GM12891 (cell line): ENCODE measurements around the gene UNK.
A peak's percentile ranks its signal among the peaks of the same experiment; 100 is the strongest.

Experiments
- DNase-seq: peaks from one replicate; pipeline ENCODE4 v3.0.0; 2011; ENCODE audit warnings: low spot score; ENCODE audit not compliant: insufficient read length
- FAIRE-seq: peaks from 2 replicates; lab custom pipeline; 2011; peaks lifted over from hg19 to GRCh38; lab: Jason Lieb, UNC
- PAX5 ChIP-seq: IDR thresholded peaks from 2 replicates; pipeline ENCODE4 v1.6.1; 2011; ENCODE audit warnings: low read length, moderate library complexity, mild to moderate bottlenecking; ENCODE audit not compliant: insufficient read depth, severe bottlenecking
- POLR2A ChIP-seq: IDR thresholded peaks from 2 replicates; pipeline ENCODE4 v1.6.1; 2011; ENCODE audit warnings: low read depth, low read length, control low read depth
- POLR2AphosphoS5 ChIP-seq: IDR thresholded peaks from 2 replicates; pipeline ENCODE4 v1.6.1; 2011; ENCODE audit warnings: low read depth, low read length, control low read depth
- POU2F2 ChIP-seq: IDR thresholded peaks from 2 replicates; pipeline ENCODE4 v1.6.1; 2011; ENCODE audit warnings: low read depth, mild to moderate bottlenecking, control low read depth, low read length, moderate library complexity
- SPI1 ChIP-seq: IDR thresholded peaks from 2 replicates; pipeline ENCODE4 v1.6.1; 2011; ENCODE audit warnings: low read depth, low read length, control low read depth
- TAF1 ChIP-seq: IDR thresholded peaks from 2 replicates; pipeline ENCODE4 v1.6.1; 2011; ENCODE audit warnings: low read depth, low read length, control low read depth

The UNK gene

DNA sequence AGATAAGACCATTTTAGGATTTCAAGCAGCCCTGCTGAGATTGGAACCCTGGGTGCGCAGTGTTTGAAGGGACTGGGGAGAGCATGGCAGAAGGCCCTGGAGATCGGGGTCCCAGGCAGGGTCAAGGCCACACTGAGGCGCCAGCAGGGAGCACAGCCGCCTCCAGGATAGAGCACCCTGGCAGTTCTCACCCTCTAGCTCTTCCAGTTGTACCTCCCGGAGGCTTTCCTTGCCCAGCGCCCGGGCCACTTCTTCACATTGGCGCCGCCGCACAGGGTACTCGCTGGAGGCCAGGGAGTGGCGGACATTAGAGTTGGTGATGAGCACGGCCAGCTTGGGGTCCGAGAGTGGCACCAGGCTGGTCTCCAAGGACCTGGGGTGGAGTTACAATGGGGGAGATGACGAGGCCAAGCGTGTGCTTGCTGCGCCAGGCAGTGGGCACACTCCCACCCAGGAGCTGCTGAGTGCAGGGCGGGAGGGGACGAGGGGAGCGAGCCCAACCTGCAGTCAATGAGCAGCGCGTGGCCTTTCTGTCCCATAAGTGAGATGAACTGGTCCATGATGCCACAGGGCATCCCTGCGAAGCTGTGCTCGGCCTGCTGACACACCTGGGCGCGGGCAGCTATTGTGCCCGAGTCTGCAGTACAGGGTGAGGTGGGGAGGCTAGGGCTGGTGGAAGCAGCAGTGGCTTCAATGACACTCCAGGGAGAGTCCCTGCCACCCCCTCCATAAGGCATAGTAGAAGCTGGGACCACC lies 21.9 kb upstream of the UNK start:
- TF ChIP-seq POLR2AphosphoS5 (no peak), SPI1 (no peak), POLR2A (no peak), POU2F2 (no peak), TAF1 (no peak), PAX5 (no peak)
- DNase-seq (no peak), FAIRE-seq (no peak)

DNA sequence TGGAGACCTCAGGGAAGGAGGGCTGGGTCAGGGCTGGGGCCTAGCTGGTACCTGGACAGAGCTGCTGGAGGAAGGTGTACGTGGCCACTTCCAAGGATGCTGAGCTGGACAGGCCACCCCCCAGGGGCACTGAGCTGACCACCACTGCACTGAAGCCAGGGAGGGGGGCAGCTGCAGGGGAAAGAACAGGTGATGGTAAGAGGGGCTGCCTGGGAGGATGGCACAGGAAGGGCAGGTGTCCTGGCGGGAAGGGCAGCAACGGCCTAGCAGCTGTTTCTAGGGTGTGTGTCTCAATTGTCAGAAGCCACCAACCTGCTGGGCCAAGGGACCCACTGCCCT lies 21.4 kb upstream of the UNK start:
- FAIRE-seq (no peak), DNase-seq (no peak)
- TF ChIP-seq SPI1: no peak
- no peak for TF ChIP-seq PAX5
- TF ChIP-seq TAF1: no peak
- no peak for TF ChIP-seq POLR2AphosphoS5
- TF ChIP-seq POLR2A: no peak
- no peak for TF ChIP-seq POU2F2

DNA sequence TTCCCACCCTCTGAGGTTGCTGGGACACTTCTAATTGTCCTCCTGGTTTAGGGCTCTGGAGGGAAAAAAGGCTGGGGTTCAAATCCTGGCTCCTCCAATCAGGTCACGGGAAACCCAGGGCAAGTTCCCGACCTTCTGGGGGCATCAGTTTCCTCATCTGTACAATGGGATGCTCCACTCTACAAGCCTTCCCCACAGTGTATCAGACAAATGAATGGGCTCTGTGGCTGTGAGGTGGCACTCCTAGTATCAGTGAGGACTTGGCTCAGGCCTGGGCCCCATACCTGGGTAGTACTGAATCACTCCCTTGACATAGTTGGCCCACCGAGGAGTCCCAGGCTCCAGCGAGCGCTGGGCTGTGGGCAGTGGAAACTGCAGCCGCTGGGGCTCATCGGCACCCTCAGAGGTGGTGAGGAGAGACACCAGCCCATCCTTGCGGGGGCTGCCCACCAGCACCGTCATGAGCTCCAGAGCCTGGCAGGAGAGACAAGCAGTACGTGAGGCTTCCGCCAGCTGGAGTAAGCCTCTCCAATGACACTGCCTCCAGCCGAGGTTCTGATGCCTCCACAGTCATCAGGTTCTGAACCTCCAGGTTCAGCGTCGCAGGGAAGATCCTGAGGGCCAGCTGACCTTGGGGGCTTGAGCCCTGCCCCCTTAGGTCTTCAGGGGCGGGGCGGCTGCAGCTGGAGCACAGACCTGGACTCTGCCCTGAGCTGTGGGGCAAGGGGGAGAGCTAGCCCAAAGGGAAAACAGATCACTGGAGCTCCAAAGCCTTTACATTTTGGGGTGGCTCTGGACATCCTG lies 20.8 kb upstream of the UNK start:
- FAIRE-seq: no peak
- TF ChIP-seq PAX5 (no peak), POU2F2 (no peak), SPI1 (no peak), POLR2A (no peak), TAF1 (no peak), POLR2AphosphoS5 (no peak)
- peak; percentile 32 for DNase-seq

DNA sequence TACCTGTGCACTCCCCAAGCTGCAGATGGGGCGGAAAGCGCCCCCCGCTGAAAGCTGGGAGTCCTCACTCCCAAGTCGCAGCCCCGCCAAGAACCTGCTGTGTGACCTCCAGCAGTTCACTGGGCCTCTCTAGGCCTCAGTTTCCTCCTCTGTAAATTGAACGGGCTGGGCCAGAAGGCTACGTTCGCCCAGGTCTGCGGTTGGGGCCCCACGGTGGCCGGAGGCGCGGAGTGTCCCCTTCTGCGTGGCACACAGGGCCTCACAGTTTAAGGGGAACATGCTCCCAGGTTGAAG lies 20.2 kb upstream of the UNK start:
- no peak for TF ChIP-seq POU2F2
- TF ChIP-seq TAF1: no peak
- no peak for TF ChIP-seq SPI1
- TF ChIP-seq POLR2A: no peak
- no peak for TF ChIP-seq POLR2AphosphoS5
- DNase-seq (no peak), FAIRE-seq (peak; percentile 74)

DNA sequence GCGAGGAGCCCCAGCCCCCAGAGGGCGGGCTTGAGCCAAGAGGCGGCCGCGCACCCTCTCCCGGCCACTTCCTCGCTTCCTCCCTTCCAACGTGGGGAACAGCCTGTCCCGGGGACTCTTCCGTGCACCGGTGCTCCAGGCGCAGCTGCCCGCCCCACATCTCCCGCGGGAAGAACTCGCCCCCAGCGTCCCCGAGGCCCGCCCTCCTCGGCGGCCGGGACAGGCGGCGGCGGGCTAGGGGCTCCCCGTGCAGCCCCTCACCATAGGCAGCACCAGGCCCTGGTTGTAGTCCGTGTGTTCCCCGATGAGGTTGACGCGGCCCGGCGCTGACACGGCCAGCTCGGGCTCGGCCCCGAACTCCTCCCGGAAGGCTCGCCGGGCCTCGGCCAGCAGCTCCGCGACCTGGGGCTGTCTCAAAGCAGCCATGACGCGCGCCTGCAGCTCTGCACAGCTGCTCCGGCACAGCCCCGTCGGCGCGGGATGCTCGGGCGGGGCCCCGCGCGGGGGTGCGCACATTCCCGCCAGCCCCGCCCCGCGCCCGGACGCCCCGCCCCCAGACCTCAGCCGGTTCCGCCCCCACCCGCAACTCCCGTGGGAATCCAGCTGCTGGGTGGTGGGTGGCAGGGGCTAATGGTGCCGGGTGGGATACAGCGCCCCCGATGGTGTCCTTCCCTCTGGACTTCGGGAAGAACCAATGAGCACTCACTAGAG lies 19.7 kb upstream of the UNK start, which contains the start of gene GALK1:
TSS of gene GALK1 (minus strand) at position 482 of the 711 bp plus-strand sequence. CDS start at position 426, 56 bp downstream.
- FAIRE-seq: peak; percentile 52
- peak; percentile 93 for DNase-seq
- TF ChIP-seq SPI1 (peak; percentile 53), POU2F2 (no peak), POLR2AphosphoS5 (no peak), TAF1 (0 out of 2 replicates have a peak, but pooled peaks have one; percentile 19)

GRCh38 chr17:75765981-75766380 lies 18.6 kb upstream of the UNK start:
- FAIRE-seq (no peak), DNase-seq (peak; percentile 3)
- no peak for TF ChIP-seq PAX5
- TF ChIP-seq POLR2A: no peak
- TF ChIP-seq TAF1: no peak
- TF ChIP-seq POLR2AphosphoS5: no peak
- TF ChIP-seq SPI1: no peak

GRCh38 chr17:75767881-75768280 lies 16.7 kb upstream of the UNK start:
- TF ChIP-seq POLR2AphosphoS5 (no peak), POLR2A (no peak), PAX5 (no peak), SPI1 (no peak), POU2F2 (no peak), TAF1 (no peak)
- DNase-seq: no peak
- FAIRE-seq: no peak

GRCh38 chr17:75769536-75769935 lies 15.1 kb upstream of the UNK start:
- DNase-seq (no peak), FAIRE-seq (no peak)
- TF ChIP-seq POLR2AphosphoS5 (no peak), SPI1 (no peak)

DNA sequence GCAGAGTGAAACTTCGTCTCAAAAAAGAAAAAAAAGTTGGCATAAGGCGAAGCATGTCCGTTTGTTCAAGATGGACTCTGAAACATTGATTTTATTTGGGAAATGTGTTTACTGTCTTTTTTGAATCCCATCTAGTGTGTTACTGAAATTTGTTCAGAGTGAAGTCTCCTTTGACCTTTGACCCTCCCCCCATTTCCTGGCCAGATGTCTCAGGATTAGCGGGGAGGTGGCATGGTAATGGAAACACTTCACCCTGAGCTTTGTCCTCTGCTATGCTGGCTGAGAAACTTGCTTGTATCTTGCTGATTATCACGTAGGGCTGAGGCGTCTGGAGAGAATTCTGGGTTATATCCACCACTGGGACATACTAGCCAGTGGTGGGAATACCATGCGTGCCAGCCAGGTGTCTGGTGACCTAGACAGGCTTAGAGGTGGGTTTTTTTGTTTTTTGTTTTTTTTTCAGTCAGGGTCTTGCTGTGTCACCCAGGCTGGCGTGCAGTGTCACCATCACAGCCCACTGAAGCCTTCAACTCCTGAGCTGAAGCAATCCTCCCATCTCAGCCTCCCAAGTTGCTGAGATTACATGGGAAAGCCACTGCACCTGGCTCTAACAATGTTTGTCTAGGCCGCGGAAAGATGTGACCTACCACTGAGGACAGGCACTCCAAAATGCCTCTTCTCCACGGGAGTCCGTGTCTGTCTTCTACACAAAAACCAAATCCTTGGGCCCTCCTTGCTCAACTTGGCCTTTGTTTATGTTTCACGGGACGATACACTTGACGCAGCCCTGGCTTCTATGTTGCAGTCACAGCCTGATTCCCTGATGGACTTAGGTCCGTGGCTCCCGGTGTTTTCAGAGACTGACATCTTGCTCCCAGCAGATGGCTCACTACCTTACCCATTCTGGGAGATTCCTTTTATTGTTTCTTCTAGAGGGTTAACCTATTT lies 13.0 kb upstream of the UNK start:
- no peak for TF ChIP-seq PAX5
- no peak for TF ChIP-seq POLR2AphosphoS5
- TF ChIP-seq TAF1: no peak
- TF ChIP-seq POLR2A: no peak
- no peak for TF ChIP-seq POU2F2
- no peak for TF ChIP-seq SPI1
- FAIRE-seq: no peak

More for the DNA sequence above, 13.0 kb upstream of the UNK start:
- DNase-seq: no peak
